Stomach (tissue), 4 donors: ENCODE results near the gene STX4.

Experiments used
- POLR2A ChIP-seq, 4 donors: fragments of 450-650 bp; IDR thresholded peaks; one replicate each; pipeline ENCODE4 v1.6.1; 2016; ENCODE audit warnings: antibody characterized with exemption in 4 of 4, control low read depth in 2 of 4, mild to moderate bottlenecking in 1 of 4, moderate library complexity in 1 of 4
- POLR2AphosphoS5 ChIP-seq, 3 donors: sonication (generic); formaldehyde crosslinking; IDR thresholded peaks; one replicate each; pipeline ENCODE4 v1.6.1; 2016; ENCODE audit warnings: antibody characterized with exemption in 3 of 3
- TF ChIP-seq, protein P1 (sequence below), 7 experiments: fragments of 450-650 bp in 4 of 7; fragments of 200-600 bp in 3 of 7; sonication (generic) in 3 of 7; IDR thresholded peaks; one replicate each; pipeline ENCODE4 v1.5.1; 2016 to 2019; ENCODE audit warnings: antibody characterized with exemption in 7 of 7, control low read depth in 2 of 7, mild to moderate bottlenecking in 1 of 7

DNA sequence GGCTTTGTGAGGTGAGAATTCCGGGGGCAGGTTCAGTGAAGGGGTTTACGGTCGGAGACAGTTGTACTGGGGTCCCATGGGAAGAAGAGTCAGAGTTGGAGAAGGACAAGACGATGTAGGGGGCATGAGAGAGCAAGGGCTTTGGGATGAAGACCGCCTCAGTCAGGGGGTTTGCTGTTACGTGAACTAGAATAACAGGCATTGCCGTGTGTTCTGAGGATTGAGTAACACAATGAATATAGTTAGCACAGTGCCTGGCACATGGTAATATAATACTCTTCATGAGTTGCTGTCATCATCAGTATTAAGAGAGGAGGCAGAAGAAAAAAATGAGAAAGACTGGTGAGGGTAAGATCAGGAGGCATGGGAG lies 41.4 kb downstream of the STX4 start:
- TF ChIP-seq, protein P1, sequence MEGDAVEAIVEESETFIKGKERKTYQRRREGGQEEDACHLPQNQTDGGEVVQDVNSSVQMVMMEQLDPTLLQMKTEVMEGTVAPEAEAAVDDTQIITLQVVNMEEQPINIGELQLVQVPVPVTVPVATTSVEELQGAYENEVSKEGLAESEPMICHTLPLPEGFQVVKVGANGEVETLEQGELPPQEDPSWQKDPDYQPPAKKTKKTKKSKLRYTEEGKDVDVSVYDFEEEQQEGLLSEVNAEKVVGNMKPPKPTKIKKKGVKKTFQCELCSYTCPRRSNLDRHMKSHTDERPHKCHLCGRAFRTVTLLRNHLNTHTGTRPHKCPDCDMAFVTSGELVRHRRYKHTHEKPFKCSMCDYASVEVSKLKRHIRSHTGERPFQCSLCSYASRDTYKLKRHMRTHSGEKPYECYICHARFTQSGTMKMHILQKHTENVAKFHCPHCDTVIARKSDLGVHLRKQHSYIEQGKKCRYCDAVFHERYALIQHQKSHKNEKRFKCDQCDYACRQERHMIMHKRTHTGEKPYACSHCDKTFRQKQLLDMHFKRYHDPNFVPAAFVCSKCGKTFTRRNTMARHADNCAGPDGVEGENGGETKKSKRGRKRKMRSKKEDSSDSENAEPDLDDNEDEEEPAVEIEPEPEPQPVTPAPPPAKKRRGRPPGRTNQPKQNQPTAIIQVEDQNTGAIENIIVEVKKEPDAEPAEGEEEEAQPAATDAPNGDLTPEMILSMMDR (IDR thresholded peaks at IDR 0.05) = no peak
- TF ChIP-seq POLR2A (IDR thresholded peaks at IDR 0.05) = no peak
- no peak for TF ChIP-seq POLR2AphosphoS5 (IDR thresholded peaks at IDR 0.05)
